SU-DHL-6 (cell line): ENCODE data around the gene SEMA4A.

Experiments
- H2AFZ ChIP-seq: fragments of 200-600 bp; sonication (generic); 2 replicates; pipeline ENCODE4 v1.6.1; 2014; ENCODE audit warnings: low read depth, mild to moderate bottlenecking, moderate library complexity, mixed read lengths, antibody characterized with exemption, low read length; ENCODE audit not compliant: severe bottlenecking
- H3F3A ChIP-seq: fragments of 200-600 bp; shearing (Covaris generic); 2 replicates; pipeline ENCODE4 v1.6.0; 2016; ENCODE audit warnings: antibody characterized with exemption, mild to moderate bottlenecking; ENCODE audit not compliant: insufficient read depth
- H3K27ac ChIP-seq: fragments of 200-600 bp; sonication (generic); 2 replicates; pipeline ENCODE4 v1.5.1; 2016; ENCODE audit warnings: low read depth, mild to moderate bottlenecking, low read length, moderate library complexity, mixed read lengths
- H3K27me3 ChIP-seq: fragments of 200-600 bp; sonication (generic), shearing (Covaris generic); 2 replicates; pipeline ENCODE4 v1.6.0; 2014; ENCODE audit warnings: mild to moderate bottlenecking, low read length
- H3K36me3 ChIP-seq: fragments of 200-600 bp; sonication (generic); 2 replicates; pipeline ENCODE4 v1.6.1; 2014; ENCODE audit warnings: mild to moderate bottlenecking, low read length, mixed read lengths
- H3K4me2 ChIP-seq: fragments of 300-600, 200-600 bp; shearing (Covaris generic), sonication (generic); 2 replicates; pipeline ENCODE4 v1.6.0; 2014; ENCODE audit warnings: low read length, low read depth, mild to moderate bottlenecking; ENCODE audit not compliant: poor library complexity, severe bottlenecking
- H3K4me3 ChIP-seq: fragments of 200-600 bp; sonication (generic); 2 replicates; pipeline ENCODE4 v1.5.1; 2014; ENCODE audit warnings: antibody characterized with exemption, low read length, mild to moderate bottlenecking, mixed read lengths; ENCODE audit not compliant: insufficient read depth, poor library complexity, severe bottlenecking
- H3K79me2 ChIP-seq: fragments of 200-600 bp; sonication (generic); 2 replicates; pipeline ENCODE4 v1.6.1; 2014; ENCODE audit warnings: mild to moderate bottlenecking, low read length, moderate library complexity; ENCODE audit not compliant: insufficient read depth
- H3K9ac ChIP-seq: fragments of 200-600 bp; sonication (generic); 2 replicates; pipeline ENCODE4 v1.7.0; 2014; ENCODE audit warnings: mild to moderate bottlenecking, low read length
- H3K9me2 ChIP-seq: fragments of 200-600 bp; sonication (generic); replicated peaks from 2 replicates; pipeline ENCODE4 v1.6.1; 2014; ENCODE audit warnings: low read length; ENCODE audit not compliant: insufficient read depth
- H3K9me3 ChIP-seq: fragments of 200-600 bp; sonication (generic); 2 replicates; pipeline ENCODE4 v1.6.1; 2014; ENCODE audit warnings: low read length, mixed read lengths; ENCODE audit not compliant: insufficient read depth
- H4K20me1 ChIP-seq: fragments of 200-600 bp; sonication (generic); 2 replicates; pipeline ENCODE4 v1.6.1; 2014; ENCODE audit warnings: low read depth, mild to moderate bottlenecking, antibody characterized with exemption, low read length, moderate library complexity, mixed read lengths
- CTCF ChIP-seq: fragments of 200-600 bp; sonication (generic); IDR thresholded peaks from one replicate; pipeline ENCODE4 v1.5.1; 2017; ENCODE audit warnings: antibody characterized with exemption, mild to moderate bottlenecking, low read length, moderate library complexity; ENCODE audit not compliant: insufficient read depth, poor library complexity, severe bottlenecking
- EZH2phosphoT487 ChIP-seq: fragments of 200-600 bp; sonication (generic), shearing (Covaris generic); conservative IDR thresholded peaks from 2 replicates; pipeline ENCODE4 v1.6.1; 2018; ENCODE audit warnings: mild to moderate bottlenecking, antibody characterized with exemption, low read length, moderate library complexity, mixed read lengths

The SEMA4A gene

GRCh38 chr1:156157966-156158365 is 4.6 kb downstream of the SEMA4A start:
- TF ChIP-seq EZH2phosphoT487 (no peak), CTCF (no peak)
- Histone ChIP-seq H3F3A (peaks cover 26% of the 10 kb centered on the region), H3K4me2 (peak overlapping the region; percentile 98), H3K4me3 (peak overlapping the region; percentile 47), H3K36me3 (peaks cover 28% of the 10 kb centered on the region), H3K9me2 (no peaks in the 10 kb centered on the region), H3K79me2 (peaks cover 45% of the 10 kb centered on the region), H4K20me1 (no peaks in the 10 kb centered on the region), H3K27ac (peak overlapping the region; percentile 94), H3K9me3 (no peaks in the 10 kb centered on the region), H3K9ac (peak overlapping the region; percentile 85), H2AFZ (no peak overlapping the region), H3K27me3 (no peaks in the 10 kb centered on the region)

DNA sequence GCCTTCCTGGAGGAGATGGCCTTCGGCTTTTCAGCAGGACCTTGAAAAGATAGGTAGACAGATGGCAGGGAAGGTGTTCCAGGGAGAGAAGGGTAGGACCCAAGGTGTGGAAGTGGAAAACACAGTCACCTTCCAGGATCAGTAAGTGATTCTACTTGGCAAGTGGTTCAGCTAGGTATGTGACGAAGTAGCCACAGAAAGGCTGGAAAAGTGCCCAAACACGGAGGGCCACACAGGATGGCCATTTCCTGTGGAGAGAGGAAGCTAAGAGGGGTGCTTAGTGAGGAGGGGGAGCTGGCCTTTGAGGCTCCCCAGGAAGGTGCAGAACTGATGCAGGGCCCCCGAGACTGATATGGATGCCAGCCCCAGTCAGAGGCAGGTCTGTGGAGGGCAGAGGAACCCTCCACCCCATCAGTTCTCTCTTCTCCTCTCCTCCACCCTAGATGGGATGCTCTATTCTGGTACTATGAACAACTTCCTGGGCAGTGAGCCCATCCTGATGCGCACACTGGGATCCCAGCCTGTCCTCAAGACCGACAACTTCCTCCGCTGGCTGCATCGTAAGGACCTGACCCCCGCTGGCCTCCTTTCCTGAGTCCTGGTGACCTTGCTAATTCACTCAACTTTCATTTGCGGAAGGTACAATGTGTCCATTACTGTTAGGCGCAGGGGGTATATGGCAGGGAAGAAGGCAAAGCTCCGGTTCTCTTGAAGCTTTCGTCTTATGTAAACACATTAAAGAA is 6.8 kb downstream of the SEMA4A start:
- H3K9me2 ChIP-seq: no peaks in the 10 kb centered on the region
- no peak overlapping the region for H3K9ac ChIP-seq
- peak overlapping the region; percentile 17; the same call in 1 of the 2 replicates for H3K27ac ChIP-seq
- no peak overlapping the region for H2AFZ ChIP-seq
- no peak for TF ChIP-seq EZH2phosphoT487
- no peak for TF ChIP-seq CTCF
- no peak overlapping the region for H3K4me2 ChIP-seq
- no peaks in the 10 kb centered on the region for H3K9me3 ChIP-seq
- H3K27me3 ChIP-seq: no peaks in the 10 kb centered on the region
- H3F3A ChIP-seq: peaks cover 30% of the 10 kb centered on the region
- no peaks in the 10 kb centered on the region for H4K20me1 ChIP-seq
- no peak overlapping the region for H3K4me3 ChIP-seq
- peaks cover 26% of the 10 kb centered on the region for H3K79me2 ChIP-seq
- H3K36me3 ChIP-seq: peaks cover 44% of the 10 kb centered on the region

GRCh38 chr1:156160743-156161171 is 7.4 kb downstream of the SEMA4A start:
- Histone ChIP-seq H2AFZ (no peak overlapping the region), H3K9me2 (no peaks in the 10 kb centered on the region), H3F3A (peaks cover 33% of the 10 kb centered on the region), H3K27ac (peak overlapping the region; percentile 17; the same call in 1 of the 2 replicates), H3K27me3 (no peaks in the 10 kb centered on the region), H4K20me1 (no peaks in the 10 kb centered on the region), H3K4me2 (no peak overlapping the region), H3K9ac (no peak overlapping the region), H3K9me3 (no peaks in the 10 kb centered on the region), H3K79me2 (peaks cover 20% of the 10 kb centered on the region), H3K4me3 (no peak overlapping the region), H3K36me3 (peaks cover 49% of the 10 kb centered on the region)
- no peak for TF ChIP-seq EZH2phosphoT487

GRCh38 chr1:156162430-156163037 is 9.1 kb downstream of the SEMA4A start:
- Histone ChIP-seq H3K79me2 (peaks cover 14% of the 10 kb centered on the region), H3K9me2 (no peaks in the 10 kb centered on the region), H3K36me3 (peaks cover 49% of the 10 kb centered on the region), H3K27me3 (no peaks in the 10 kb centered on the region), H3K9ac (no peak overlapping the region), H3K27ac (no peak overlapping the region), H3F3A (peaks cover 25% of the 10 kb centered on the region), H2AFZ (no peak overlapping the region), H3K4me3 (no peak overlapping the region), H3K4me2 (no peak overlapping the region), H4K20me1 (no peaks in the 10 kb centered on the region), H3K9me3 (no peaks in the 10 kb centered on the region)
- TF ChIP-seq CTCF (no peak), EZH2phosphoT487 (no peak)
